Measurements from ENCODE around the gene PRTN3. TPM values are rescaled to one million over a fixed set of nuclear protein-coding genes. Genes with fewer than 3 reads are reported as not detected.
A peak's percentile ranks its signal among the peaks of the same experiment; 100 is the strongest.

The PRTN3 gene
- total RNA-seq, 1 donor from 2014 or later: not detected

GRCh38 chr19:813219-814151 lies 27.3 kb upstream of the PRTN3 start:
- Histone ChIP-seq H3K4me3 (no peak overlapping the region), H3K4me1 (no peaks in the 10 kb centered on the region), H3K27ac (no peak overlapping the region), H3K27me3 (ENCODE audit: low read depth) (no peaks in the 10 kb centered on the region), H3K9me3 (no peaks in the 10 kb centered on the region), H3K36me3 (peaks cover 46% of the 10 kb centered on the region)
- no peak for TF ChIP-seq CTCF (IDR thresholded peaks at IDR 0.05)
- ATAC-seq: peak in 1 of 2 donors; percentile 5
- DNase-seq: no peak
- intact Hi-C loops (cut with DNase I): no loop called here

GRCh38 chr19:814152-815078 lies 26.4 kb upstream of the PRTN3 start:
- intact Hi-C loops (cut with DNase I): no loop called here
- Histone ChIP-seq H3K4me1 (no peaks in the 10 kb centered on the region), H3K9me3 (no peaks in the 10 kb centered on the region), H3K27ac (no peak overlapping the region), H3K4me3 (no peak overlapping the region), H3K27me3 (ENCODE audit: low read depth) (no peaks in the 10 kb centered on the region), H3K36me3 (peaks cover 36% of the 10 kb centered on the region)
- ATAC-seq (peak; percentile 4 to 20), DNase-seq (no peak)
- TF ChIP-seq CTCF (IDR thresholded peaks at IDR 0.05): no peak

GRCh38 chr19:815079-815774 lies 25.6 kb upstream of the PRTN3 start:
- DNase-seq (no peak), ATAC-seq (peak; percentile 6 to 19)
- TF ChIP-seq CTCF (IDR thresholded peaks at IDR 0.05): no peak
- intact Hi-C loops (cut with DNase I): no loop called here
- H3K4me3 ChIP-seq: no peak overlapping the region
- peaks cover 28% of the 10 kb centered on the region for H3K36me3 ChIP-seq
- H3K27ac ChIP-seq: no peak overlapping the region
- H3K27me3 ChIP-seq (ENCODE audit: low read depth): no peaks in the 10 kb centered on the region
- no peaks in the 10 kb centered on the region for H3K9me3 ChIP-seq
- no peaks in the 10 kb centered on the region for H3K4me1 ChIP-seq

GRCh38 chr19:815775-816499 lies 24.9 kb upstream of the PRTN3 start:
- no peak overlapping the region for H3K27ac ChIP-seq
- peaks cover 21% of the 10 kb centered on the region for H3K36me3 ChIP-seq
- H3K27me3 ChIP-seq (ENCODE audit: low read depth): no peaks in the 10 kb centered on the region
- DNase-seq: no peak
- no peaks in the 10 kb centered on the region for H3K4me1 ChIP-seq
- intact Hi-C loops (cut with DNase I): no loop called here
- no peak for TF ChIP-seq CTCF (IDR thresholded peaks at IDR 0.05)
- no peak for ATAC-seq
- no peaks in the 10 kb centered on the region for H3K9me3 ChIP-seq
- H3K4me3 ChIP-seq: no peak overlapping the region

All from lower lobe of right lung (tissue), 2 donors.